Colon (tissue), 2 donors: ENCODE results near the gene AFF3.
A peak's percentile ranks its signal among the peaks of the same experiment; 100 is the strongest.

Source experiments
- FAIRE-seq: peaks from 2 replicates; lab custom pipeline; 2012; peaks lifted over from hg19 to GRCh38; lab: Jason Lieb, UNC
- donor health status: control.
- donor health status: control.

AFF3 gene

DNA sequence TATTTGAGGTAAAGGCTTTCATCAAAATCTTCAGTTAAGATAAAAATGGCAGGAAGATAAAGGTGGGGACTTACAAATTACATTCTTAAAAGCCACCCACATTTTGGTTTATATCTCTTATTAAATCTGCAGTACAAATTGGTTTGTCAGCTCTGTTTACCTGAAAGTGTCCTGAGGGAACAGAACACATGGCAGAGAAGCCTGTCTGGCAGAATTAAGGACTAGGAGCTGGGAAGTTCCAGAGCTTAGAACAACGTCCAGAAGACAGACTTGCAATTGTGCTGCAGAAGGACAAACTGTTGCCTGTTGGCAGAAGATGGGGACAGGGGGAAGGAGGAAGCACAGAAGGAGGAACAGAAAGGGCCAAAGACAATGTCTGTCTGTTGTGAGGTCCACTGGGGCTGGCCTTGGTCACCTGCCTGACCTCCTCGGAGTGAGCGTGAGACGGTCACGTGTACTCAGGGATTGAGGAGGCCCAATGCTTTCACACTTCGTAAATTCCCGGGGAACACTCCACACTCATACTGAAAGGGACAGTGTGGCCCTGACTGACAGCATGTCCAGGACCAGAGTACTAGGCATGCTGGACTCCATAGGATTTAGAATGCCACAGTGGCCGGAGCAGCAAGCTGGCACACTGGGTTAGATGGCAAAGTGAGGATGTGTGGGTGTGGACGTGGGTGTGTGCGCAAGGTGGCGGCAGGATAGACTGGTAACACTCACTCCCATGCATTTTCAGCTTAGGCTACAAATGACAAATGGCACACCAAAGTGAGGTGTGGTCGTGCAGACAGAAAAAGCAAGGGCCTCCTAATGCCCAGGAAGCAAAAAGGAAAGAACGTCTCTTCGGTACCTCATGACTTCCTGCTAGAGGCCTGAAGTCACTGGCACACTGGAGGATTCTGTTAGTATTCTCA lies 441.6 kb downstream of the AFF3 start:
- no peak for FAIRE-seq

DNA sequence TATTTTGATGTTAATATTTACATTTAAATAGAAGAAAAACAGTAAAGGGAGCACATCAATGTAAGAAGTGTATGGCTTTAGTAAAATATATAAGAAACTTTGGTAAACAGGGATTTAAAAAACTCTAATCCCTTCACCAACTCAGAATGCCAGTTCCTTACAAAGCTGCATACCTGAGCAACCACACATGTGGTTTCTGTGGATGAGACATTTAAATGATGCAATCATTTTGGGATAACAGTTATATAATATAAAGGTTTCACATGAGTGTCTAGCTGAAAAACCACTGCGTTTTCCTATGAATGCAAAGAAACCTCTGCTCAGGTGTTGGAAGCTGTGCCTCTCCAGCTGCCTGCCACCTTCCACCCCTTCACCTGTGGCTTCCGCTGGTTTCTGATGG lies 443.5 kb downstream of the AFF3 start:
- FAIRE-seq: no peak

- no peak for FAIRE-seq
Measured at GRCh38 chr2:99697811-99698568, 444.4 kb downstream of the AFF3 start.

DNA sequence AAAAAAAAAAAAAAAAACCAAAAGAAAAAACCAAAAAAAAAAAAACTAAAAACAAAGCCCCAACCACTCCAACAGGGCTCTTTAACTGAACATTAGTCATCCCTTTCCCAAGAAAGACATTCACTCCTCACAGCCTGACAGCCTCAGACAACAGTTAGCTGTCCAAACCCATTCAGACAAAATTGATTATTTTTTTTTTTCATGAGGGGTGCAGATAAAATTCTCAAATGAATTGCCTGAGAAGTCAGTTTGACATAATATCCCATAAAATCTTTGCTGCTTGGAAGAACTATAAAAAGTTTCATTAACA lies 446.5 kb downstream of the AFF3 start:
- FAIRE-seq: no peak

DNA sequence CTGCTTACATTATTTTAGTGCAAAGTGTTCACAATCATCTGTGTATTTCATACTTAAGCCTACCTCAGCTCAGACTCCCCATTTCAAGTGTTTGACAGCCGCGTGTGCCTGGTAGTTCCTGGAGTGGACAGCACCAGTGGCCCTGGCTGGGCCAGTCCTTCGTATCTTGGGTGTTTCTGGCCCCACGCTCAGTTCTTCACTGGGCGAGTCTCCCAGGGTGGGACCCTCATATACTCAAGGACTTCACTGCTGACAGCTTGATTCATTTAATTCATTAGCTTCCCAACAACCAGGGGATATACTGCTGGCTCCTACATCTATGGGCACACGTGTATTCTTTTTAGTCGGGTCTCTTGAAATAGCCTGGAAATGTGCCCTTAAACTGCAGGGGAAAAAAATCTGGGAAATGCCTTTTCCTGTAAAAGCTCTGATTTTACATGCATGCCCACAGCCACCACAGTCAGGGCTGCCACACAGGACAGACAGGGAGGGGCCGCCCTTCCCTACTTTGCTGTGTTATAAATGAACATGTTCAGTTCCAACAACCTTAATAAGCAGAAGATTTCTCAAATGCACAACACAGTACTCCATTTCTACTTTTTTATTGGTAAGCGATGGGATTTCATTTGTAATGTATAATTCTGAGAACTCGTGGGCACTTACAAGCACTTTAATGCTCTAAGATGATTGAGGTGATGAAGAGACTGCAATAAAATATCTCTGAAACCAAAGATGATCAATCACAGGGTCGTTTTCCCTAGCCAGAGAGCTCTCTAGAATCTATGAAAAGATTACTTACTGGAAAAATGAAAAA lies 447.1 kb downstream of the AFF3 start:
- no peak for FAIRE-seq

DNA sequence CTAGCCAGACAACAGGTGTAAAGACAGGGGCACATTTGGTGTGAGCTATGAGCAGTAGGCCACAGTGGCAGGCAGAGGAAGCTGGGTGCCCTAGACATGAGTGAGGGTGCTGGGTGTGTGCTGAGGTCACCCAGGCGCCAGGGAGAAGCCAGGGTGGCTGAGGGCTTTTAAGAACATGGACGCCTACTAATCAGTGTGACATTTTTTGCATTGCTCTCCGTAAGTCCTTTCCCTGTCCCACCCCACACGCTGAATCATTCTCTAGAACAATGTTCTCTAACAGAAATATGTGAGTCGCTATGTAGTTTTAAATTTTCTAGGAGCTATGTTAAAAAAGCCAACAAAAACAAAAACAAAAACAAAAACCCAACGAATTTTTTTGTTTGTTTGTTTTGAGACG lies 448.1 kb downstream of the AFF3 start:
- FAIRE-seq: no peak

DNA sequence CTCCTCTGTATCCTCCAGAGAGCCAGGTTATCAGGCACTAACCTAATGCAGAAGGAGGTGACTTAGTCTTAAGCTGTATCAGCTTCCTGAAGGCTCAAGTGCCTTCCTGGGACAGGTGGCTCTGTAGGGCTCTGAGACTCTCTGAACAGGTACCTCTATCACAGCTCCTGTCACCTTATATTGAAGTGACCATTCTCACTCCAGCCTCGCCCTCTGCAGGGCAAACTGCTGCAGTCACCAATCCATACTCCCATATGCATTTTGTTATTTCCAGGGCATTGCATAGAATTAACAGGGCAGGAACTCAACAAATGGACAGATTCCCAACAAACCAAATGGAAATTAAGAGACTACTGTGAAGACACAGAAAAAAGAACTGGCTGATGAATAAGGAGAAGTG lies 449.6 kb downstream of the AFF3 start:
- no peak for FAIRE-seq

GRCh38 chr2:99691926-99692325 lies 450.5 kb downstream of the AFF3 start:
- no peak for FAIRE-seq

- FAIRE-seq: no peak
Measured at GRCh38 chr2:99689145-99689742, 453.1 kb downstream of the AFF3 start.

DNA sequence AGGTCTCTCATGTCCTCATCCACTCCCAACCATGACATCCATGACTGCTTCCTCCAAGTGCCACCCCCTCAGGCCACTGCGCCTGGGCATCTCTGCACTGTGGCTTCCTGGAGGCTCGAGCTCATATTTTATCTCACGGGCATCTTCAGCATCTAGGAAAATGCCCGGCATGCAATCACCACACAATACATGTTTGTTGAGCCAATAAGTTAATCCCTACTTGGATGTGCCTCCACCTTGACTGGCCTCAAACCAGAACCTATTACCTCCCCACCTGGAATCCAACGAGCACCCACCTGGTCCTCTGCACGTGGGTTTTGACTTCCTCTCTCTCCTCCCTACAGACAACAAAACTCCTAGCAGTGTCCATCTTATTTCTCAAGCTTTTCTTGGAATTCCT lies 453.7 kb downstream of the AFF3 start:
- FAIRE-seq: no peak

DNA sequence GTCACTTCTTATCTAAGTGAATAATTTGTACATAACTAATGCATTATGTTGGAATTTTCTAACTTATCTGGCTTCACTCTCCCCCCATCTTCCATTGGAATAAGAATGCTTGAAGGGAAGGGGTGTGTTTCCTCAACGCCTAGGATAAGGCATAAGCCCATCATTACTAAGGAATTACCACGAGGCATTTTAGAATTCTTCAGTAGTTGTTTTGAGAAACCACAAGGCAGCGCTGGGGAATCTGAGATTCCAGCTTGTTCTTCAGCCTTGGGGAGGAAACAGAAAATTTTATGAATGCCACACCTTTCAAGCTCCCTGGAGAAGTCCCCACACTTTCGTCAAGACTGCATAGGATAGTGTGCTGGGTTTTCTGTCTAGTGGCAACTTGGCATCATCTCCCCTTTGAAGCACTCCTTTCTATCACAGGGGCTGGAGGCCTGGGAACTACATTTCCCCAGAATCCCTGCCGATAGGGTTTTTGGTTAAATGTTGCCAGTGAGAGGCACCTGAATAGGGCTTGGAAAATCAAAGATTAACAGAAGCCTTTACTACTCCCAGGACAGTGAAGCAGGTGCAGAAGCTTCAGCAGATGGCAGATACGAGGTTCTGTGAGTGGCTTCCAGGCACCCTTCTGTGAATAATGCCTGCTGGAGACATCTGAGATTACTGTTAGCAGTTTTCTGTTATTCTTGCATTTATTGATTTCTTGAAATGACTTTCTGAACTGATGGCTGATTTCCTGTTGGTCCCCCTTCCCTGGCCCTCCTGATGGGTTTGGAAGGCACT lies 459.9 kb downstream of the AFF3 start:
- no peak for FAIRE-seq

DNA sequence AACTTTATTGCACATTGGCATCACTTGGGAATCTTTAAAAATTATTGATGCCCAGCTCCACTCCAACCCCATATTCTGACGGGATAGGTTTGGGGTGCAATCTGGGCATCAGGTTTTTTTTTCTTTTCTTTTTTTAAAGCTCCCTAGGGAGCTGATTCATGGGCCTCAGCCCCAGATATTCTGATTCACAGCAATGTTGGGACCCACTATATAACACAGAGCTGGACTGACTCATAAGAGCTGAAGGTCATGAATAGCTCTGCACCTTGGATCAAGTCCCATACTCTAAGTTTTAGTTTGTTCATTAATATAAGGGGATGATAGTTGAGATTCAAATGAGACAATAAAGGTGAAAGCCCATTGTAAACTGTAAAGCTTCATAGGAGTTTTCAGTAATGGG lies 461.4 kb downstream of the AFF3 start:
- FAIRE-seq: no peak

DNA sequence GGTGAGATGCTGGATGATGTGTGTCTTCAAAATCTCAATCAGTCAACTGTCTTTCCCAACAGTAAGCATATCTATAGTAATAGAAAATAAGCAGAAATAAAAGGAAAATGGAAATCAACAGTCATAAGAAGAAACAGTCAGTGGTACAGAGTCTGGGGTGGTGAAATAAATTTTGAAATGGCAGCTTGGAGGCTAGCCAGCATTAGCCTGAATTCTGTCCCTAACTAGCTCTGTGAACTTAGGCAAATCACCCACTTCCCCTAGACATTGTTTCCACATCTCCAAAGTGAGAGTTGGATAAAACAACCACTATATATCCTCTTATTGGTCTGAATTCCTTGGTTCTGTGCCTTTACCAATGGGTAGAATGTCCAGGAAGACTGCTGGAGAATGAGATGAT lies 462.9 kb downstream of the AFF3 start:
- no peak for FAIRE-seq

GRCh38 chr2:99678625-99679024 lies 463.8 kb downstream of the AFF3 start:
- no peak for FAIRE-seq

DNA sequence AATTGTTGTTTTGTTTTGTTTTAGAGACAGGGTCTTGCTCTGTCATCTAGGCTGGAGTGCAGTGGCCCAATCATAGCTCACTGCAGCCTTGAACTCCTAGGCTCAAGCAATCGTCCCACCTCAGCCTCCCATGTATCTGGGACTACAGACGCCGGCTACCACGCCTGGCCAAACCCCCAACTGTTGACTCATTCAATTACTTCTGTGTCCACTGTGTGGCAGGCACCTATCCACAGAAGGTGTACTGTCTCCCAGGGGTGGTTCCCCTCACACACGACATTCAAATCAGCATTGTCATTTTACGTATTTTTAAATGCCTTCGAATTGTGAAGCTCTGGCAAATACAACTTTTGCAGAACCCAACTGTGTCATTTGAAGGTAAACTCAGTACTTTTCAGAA lies 464.6 kb downstream of the AFF3 start:
- FAIRE-seq: no peak

GRCh38 chr2:99675130-99675661 lies 467.2 kb downstream of the AFF3 start:
- no peak for FAIRE-seq

DNA sequence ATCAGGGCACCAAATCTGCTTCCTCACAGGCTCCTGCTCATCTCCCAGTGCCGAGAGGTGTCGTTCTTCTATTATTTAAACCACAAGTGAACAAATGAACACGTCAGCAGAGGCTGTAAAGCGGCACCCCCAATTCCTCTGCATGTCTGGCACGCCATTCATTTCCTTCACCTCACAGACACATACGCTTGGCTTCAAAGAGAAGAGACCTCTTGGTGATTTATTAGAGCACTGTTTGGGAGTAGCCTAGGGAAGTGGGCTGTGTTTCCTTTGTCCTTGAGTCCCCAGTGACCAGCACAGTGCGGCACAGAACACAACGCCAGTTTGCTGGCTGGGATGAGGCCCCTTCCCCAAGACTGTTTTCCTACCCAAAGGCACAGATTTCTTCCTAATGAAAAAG lies 468.3 kb downstream of the AFF3 start:
- FAIRE-seq: no peak

GRCh38 chr2:99672766-99673350 lies 469.5 kb downstream of the AFF3 start:
- FAIRE-seq: no peak

GRCh38 chr2:99670768-99671734 lies 471.3 kb downstream of the AFF3 start:
- FAIRE-seq: no peak

GRCh38 chr2:99666256-99666655 lies 476.1 kb downstream of the AFF3 start:
- FAIRE-seq: peak; percentile 41
